Glomerular visceral epithelial cell (primary cell): ENCODE data around the gene PROS1.
A peak's percentile ranks its signal among the peaks of the same experiment; 100 is the strongest.
"Not testable (repeated sequence)": the region's sequence is repeated elsewhere in the genome, so short reads cannot be mapped to it uniquely, and the experiment has no call there.

Experiments used
- DNase-seq: peaks from one replicate; pipeline ENCODE4 v3.0.0-alpha.2; 2016; ENCODE audit errors: extremely low spot score

PROS1 gene

GRCh38 chr3:93969443-93969842 is 4.3 kb downstream of the PROS1 start:
- DNase-seq, result peak; percentile 54

DNA sequence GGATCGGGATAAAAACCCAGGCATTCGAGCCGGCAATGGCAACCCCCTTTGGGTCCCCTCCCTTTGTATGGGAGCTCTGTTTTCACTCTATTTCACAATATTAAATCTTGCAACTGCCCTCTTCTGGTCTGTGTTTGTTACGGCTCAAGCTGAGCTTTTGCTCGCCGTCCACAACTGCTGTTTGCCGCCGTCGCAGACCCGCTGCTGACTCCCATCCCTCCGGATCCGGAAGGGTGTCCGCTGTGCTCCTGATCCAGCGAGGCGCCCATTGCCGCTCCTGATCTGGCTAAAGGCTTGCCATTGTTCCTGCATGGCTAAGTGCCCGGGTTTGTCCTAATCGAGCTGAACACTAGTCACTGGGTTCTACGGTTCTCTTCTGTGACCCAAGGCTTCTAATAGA is 8.6 kb downstream of the PROS1 start:
- not testable (repeated sequence) for DNase-seq

DNA sequence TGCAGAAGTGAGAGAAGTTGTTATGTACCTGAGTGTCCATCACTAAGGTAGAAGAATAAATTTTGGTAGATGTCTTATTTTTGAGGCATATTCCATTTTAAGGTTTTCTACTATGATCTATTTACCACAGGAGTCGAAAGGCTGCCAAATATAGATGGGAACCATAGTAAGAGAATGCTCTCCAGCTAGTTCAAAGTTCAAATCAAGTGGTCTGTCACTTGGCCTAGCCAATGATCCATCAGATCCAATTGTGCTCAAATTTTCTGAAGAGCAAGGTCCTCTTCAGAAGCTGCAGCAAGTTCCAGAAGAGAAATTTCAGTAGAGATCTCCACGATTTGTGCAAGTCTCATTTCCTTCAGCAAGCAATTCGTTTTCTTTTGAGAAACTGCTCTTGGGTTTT is 10.9 kb downstream of the PROS1 start:
- no peak for DNase-seq

GRCh38 chr3:93961489-93961888 is 12.2 kb downstream of the PROS1 start:
- no peak for DNase-seq

- no peak for DNase-seq
Measured at GRCh38 chr3:93961026-93961425, 12.7 kb downstream of the PROS1 start.

GRCh38 chr3:93949958-93950357 is 23.7 kb downstream of the PROS1 start:
- DNase-seq, result not testable (repeated sequence)

DNA sequence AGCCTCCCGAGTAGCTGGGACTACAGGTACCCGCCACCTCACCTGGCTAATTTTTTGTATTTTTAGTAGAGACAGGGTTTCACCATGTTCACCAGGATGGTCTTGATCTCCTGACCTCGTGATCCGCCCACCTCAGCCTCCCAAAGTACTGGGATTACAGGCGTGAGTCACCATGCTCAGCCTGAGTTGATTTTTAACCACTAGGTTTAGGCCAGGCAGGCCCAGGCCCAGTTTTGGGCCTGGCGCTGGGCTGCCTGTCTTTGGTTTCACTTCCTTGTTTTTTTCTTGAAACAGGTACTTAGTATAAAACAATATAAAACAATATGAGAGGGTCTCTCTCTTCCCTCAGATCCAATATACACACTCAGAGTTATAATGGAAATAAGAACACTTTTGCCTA is 36.2 kb downstream of the PROS1 start:
- not testable (repeated sequence) for DNase-seq

- no peak for DNase-seq
Measured at GRCh38 chr3:93936549-93936948, 37.1 kb downstream of the PROS1 start.

DNA sequence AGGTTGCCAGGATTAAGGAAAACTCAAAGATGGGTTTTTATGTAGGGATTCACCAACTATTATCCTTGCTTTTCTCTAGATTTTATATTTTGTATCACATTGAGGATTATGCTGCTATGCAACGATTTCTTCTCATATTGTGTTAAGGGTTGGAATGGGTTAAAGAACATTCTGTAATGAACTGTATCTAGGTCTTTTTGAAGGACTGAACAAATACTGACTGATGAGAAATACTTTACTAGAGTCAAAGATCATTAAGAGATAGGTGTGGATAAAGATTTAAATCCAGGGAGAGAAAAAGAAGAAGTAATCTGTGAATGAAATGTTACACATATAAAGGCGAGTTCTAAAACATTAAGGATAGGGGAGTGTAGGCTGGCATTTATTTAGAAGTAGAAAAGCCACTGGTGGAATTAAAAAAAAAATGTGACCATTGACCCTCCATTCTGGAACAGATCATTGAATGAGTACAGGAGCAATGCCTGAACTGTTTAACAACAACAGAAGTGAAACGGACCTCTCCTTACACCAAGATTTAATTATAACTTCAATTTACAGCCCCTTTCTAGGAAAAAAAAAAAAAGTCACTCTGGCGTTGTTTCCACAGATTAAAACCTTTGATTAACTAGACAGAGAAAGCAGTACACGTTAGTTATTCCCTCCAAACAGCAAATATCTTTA is 39.2 kb downstream of the PROS1 start:
- no peak for DNase-seq

DNA sequence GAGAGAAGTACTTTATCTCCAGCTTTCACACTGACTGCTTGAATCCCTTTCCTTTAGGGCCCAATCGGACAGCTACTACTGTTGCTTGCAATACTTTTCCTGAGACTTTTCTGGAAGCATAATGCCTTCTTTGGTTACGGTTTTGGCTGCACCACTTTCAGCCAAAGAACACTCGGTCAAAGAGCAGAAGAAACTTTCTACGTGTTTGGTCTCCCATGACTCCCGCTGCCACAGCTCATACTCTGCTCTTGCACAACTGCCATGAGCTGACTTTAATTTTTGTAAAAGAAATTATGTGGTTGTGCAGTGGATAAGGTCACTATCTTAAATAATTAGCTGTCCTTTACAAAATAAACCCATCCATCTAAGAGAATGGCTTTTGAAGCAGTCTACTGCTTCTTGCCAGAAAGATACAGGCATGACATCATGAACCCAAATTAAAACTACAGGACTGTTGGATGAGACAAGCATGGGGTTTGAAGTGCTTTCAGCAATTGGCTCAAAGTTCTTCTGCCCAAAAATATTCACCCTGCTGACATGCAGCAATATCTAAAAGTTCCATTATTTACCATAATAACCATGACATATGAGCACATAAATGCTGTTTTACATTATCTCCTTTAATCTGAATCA is 42.0 kb downstream of the PROS1 start:
- DNase-seq, result no peak

DNA sequence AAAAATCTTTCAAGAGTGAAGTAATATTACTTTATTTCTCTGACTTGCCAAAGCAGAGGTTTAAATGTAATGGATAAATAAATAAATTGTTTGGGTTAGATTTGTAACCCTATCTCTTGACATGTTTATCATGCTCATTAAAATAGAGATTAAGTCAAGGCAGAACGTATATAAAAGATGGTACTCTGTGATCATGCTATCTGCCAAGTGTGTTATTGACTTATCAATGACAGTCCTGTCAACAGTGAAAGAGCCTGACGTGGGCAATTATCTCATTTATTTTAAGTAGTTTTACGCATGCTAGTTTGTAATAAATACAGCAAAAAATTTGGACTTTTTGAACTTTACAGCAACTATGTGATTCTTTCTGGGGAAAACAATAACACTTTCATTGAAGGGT is 43.7 kb downstream of the PROS1 start:
- DNase-seq, result no peak

DNA sequence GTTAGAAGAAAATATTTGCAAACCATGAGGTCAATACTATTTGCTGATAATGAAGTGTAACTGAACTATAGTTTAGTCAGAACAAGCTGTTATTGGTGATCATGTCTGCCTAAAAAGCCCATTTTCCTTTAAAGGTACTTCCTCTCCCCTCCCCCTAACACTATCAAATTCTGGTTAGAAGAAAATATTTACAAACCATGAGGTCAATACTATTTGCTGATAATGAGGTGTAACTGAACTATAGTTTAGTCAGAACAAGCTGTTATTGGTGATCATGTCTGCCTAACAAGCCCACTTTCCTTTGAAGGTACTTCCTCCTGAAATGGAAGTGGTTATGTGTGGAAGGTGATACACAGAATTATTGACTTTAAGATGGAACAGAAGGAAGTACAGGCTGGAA is 46.9 kb downstream of the PROS1 start:
- DNase-seq, result no peak

- DNase-seq, result peak; percentile 1
Measured at GRCh38 chr3:93924491-93924890, 49.2 kb downstream of the PROS1 start.

GRCh38 chr3:93923006-93923405 is 50.7 kb downstream of the PROS1 start:
- no peak for DNase-seq

DNA sequence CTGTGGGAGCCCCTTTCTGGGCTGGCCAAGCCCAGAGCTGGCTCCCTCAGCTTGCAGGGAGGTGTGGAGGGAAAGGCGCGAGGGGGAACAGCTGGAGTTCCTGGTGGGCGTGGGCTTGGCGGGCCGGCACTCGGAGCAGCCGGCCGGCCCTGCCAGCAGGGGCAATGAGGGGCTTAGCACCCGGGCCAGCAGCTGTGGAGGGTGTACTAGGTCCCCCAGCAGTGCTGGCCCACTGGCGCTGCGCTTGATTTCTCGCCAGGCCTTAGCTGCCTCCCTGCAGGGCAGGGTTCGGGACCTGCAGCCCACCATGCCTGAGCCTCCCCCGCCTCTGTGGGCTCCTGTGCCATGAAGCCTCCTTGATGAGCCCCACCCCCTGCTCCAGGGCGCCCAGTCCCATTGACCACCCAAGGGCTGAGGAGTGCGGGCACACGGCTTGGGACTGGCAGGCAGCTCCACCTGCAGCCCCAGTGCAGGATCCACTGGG is 56.1 kb downstream of the PROS1 start:
- DNase-seq, result not testable (repeated sequence)

- DNase-seq, result not testable (repeated sequence)
Measured at GRCh38 chr3:93913623-93914022, 60.1 kb downstream of the PROS1 start.

- no peak for DNase-seq
Measured at GRCh38 chr3:93911206-93911605, 62.5 kb downstream of the PROS1 start.

- no peak for DNase-seq
Measured at GRCh38 chr3:93910097-93910496, 63.6 kb downstream of the PROS1 start.

DNA sequence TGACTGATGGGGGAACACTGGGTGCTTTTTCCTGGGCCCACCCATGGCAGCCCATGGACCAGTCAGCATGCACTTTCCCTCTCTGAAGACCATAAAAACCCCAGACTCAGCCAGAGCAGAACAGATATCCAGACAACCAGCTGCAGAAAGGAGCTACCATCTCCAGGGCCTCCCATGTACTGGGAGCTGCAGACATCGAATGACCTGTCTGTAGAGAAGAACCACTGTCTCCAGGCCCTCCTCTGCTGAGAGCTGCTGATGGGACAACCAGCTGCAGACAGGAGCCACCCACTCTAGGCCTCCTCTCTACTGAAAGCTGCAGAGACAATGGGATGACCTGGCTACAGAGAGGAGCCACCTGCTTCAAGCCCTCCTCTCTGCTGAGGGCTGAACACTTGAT is 66.6 kb downstream of the PROS1 start:
- no peak for DNase-seq

GRCh38 chr3:93906245-93906644 is 67.5 kb downstream of the PROS1 start:
- no peak for DNase-seq

GRCh38 chr3:93904568-93904967 is 69.1 kb downstream of the PROS1 start:
- DNase-seq, result no peak

GRCh38 chr3:93878250-93879017 is 95.3 kb downstream of the PROS1 start:
- DNase-seq, result not testable (repeated sequence)

DNA sequence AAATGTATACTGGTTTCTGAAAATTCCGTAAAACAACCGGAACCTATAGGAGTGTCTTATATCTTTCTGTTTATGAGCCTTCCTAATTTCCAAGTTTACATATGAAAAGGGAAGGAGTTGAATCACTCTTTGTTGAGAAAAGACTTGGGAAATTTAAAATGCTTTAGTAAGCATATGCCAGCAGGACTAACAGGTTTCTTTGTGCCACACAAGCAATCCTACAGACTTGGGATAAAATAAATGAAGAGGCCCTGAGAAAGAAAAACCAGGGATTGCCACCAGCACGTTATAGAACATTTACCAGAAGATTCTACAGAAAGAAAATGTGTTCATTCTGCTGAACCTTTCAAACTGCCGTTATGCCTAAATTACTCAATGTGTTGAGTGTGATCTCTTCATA is 96.3 kb downstream of the PROS1 start:
- not testable (repeated sequence) for DNase-seq
